ENCODE data around the gene CDC20B.

The CDC20B gene

GRCh38 chr5:55172937-55173686, at the start of gene CDC20B:
CDC20B (minus strand) TSS chr5:55173177; CDS start chr5:55173000, 177 bp downstream.
- no peak for DNase-seq (ENCODE audit: low read depth in 2 of 2)

GRCh38 chr5:55222092-55222984, 49.4 kb upstream of the CDC20B start:
- DNase-seq (ENCODE audit: low read depth in 2 of 2): no peak

- DNase-seq (ENCODE audit: low read depth in 2 of 2): no peak
Observed at GRCh38 chr5:55220433-55221185, 47.6 kb upstream of the CDC20B start.

GRCh38 chr5:55219770-55220169, 46.8 kb upstream of the CDC20B start:
- no peak for DNase-seq (ENCODE audit: low read depth in 2 of 2)

GRCh38 chr5:55218967-55219366, 46.0 kb upstream of the CDC20B start:
- DNase-seq (ENCODE audit: low read depth in 2 of 2): no peak

- no peak for DNase-seq (ENCODE audit: low read depth in 2 of 2)
Observed at GRCh38 chr5:55211184-55211874, 38.4 kb upstream of the CDC20B start.

GRCh38 chr5:55205001-55205400, 32.0 kb upstream of the CDC20B start:
- DNase-seq (ENCODE audit: low read depth in 2 of 2): no peak

- no peak for DNase-seq (ENCODE audit: low read depth in 2 of 2)
Observed at GRCh38 chr5:55191165-55191564, 18.2 kb upstream of the CDC20B start.

- DNase-seq (ENCODE audit: low read depth in 2 of 2): no peak
Observed at GRCh38 chr5:55188656-55189540, 15.9 kb upstream of the CDC20B start.

- DNase-seq (ENCODE audit: low read depth in 2 of 2): no peak
Observed at GRCh38 chr5:55187370-55187769, 14.4 kb upstream of the CDC20B start.

GRCh38 chr5:55180016-55180415, 7.0 kb upstream of the CDC20B start:
- no peak for DNase-seq (ENCODE audit: low read depth in 2 of 2)

- no peak for DNase-seq (ENCODE audit: low read depth in 2 of 2)
Observed at GRCh38 chr5:55177078-55177477, 4.1 kb upstream of the CDC20B start.

GRCh38 chr5:55176176-55176818, 3.3 kb upstream of the CDC20B start:
- DNase-seq (ENCODE audit: low read depth in 2 of 2): no peak

GRCh38 chr5:55175781-55176175, 2.8 kb upstream of the CDC20B start:
- DNase-seq (ENCODE audit: low read depth in 2 of 2): no peak

GRCh38 chr5:55173687-55174230, 782 bp upstream of the CDC20B start:
- no peak for DNase-seq (ENCODE audit: low read depth in 2 of 2)

GRCh38 chr5:55172051-55172899, 702 bp downstream of the CDC20B start:
- DNase-seq (ENCODE audit: low read depth in 2 of 2): peak in 1 of 2 experiments; percentile 51

- no peak for DNase-seq (ENCODE audit: low read depth in 2 of 2)
Observed at GRCh38 chr5:55171471-55171870, 1.5 kb downstream of the CDC20B start.

GRCh38 chr5:55162666-55163065, 10.3 kb downstream of the CDC20B start:
- no peak for DNase-seq (ENCODE audit: low read depth in 2 of 2)
